Neuron (in vitro differentiated cells): ENCODE data around the gene S1PR5.
"Not testable (repeated sequence)": the region's sequence is repeated elsewhere in the genome, so short reads cannot be mapped to it uniquely, and the experiment has no call there.

ENCODE experiments used
- H2AFZ ChIP-seq: one replicate; pipeline ENCODE4 v1.6.1; 2013; ENCODE audit warnings: low read depth, mild to moderate bottlenecking, inconsistent platforms, low read length, moderate library complexity
- H3K27me3 ChIP-seq: one replicate; pipeline ENCODE4 v1.6.1; 2013; ENCODE audit warnings: low read length; ENCODE audit not compliant: insufficient read depth
- H3K36me3 ChIP-seq: one replicate; pipeline ENCODE4 v1.6.1; 2013; ENCODE audit warnings: low read length; ENCODE audit not compliant: insufficient read depth
- H3K4me1 ChIP-seq: one replicate; pipeline ENCODE4 v1.6.1; 2013; ENCODE audit warnings: low read length; ENCODE audit not compliant: insufficient read depth
- H3K4me3 ChIP-seq: 2 replicates; pipeline ENCODE4 v1.5.1; 2013; ENCODE audit warnings: mild to moderate bottlenecking, low read length, moderate library complexity
- H3K9me3 ChIP-seq: one replicate; pipeline ENCODE4 v1.6.1; 2013; ENCODE audit warnings: low read length

Gene S1PR5

DNA sequence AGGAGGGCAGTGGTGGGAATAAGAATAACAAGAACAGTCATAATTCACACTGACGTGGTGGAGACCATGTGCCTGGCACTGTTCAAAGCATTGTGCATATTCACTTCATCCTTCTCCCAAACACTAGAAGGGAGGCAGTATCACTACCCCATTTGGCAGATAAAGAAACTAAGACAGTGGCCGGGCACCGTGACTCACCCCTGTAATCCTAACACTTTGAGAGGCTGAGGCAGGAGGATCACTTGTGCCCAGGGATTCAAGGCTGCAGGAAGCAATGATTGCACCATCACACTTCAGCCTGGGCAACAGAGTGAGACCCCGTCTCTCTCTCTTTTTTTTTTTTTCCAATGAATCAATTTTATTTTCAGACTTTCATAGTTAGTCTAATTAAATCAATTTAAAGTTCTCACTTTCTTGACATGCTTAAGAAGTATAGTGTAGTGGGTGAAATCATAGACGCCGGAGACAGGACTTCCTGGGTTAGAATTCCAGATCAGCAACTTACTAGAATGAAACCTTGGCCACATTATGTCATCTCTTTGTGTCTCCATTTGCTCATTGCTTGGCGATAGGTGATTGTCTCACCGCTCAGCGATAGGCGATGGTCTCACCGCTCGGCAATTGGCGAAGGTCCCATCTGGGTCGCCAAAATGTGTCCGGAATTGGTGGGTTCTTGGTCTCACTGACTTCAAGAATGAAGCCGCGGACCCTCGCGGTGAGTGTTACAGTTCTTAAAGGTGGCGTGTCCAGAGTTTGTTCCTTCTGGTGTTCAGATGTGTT lies 21.1 kb upstream of the S1PR5 start:
- Histone ChIP-seq H3K36me3 (no peaks in the 10 kb centered on the region), H2AFZ (no peak overlapping the region), H3K4me3 (no peak overlapping the region), H3K9me3 (no peaks in the 10 kb centered on the region), H3K4me1 (no peaks in the 10 kb centered on the region), H3K27me3 (peaks cover 3% of the 10 kb centered on the region)

DNA sequence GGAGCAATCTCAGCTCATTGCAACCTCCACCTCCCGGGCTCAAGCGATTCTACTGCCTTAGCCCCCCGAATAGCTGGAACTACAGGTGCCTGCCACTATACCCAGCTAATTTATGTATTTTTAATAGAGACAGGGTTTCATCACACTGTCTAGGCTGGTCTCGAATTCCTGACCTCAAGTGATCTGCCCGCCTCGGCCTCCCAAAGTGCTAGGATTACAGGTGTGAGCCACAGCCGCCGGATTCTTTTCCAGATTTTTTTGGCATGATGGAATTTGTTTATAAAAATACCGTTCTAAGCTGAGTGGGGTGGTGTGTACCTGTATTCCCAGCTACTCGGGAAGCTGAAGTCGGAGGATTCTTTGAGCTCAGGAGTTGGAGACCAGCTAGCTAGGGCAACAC lies 20.4 kb upstream of the S1PR5 start:
- Histone ChIP-seq H3K27me3 (peaks cover 3% of the 10 kb centered on the region), H3K4me1 (no peaks in the 10 kb centered on the region), H2AFZ (no peak overlapping the region), H3K9me3 (no peaks in the 10 kb centered on the region), H3K36me3 (no peaks in the 10 kb centered on the region), H3K4me3 (no peak overlapping the region)

DNA sequence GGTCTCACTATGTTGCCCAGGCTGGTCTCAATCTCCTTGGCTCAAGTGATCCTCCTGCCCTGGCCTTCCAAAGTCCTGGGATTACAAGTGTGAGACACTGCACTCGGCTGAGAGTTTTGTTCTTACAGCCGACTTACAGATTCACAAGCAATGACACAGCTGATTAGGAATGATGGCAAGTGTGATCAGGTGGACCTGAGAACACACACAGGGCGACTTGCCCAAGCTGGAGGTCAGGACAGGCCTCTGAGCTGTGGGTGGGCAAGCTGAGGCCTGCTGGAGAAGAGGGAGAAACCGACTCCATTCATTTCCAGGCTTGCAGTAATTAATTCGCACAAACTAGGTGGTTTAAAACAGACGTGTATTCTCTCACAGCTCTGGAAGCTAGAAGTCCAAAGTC lies 18.4 kb upstream of the S1PR5 start:
- no peaks in the 10 kb centered on the region for H3K36me3 ChIP-seq
- H3K9me3 ChIP-seq = no peaks in the 10 kb centered on the region
- H3K4me3 ChIP-seq = no peak overlapping the region
- H3K4me1 ChIP-seq = no peaks in the 10 kb centered on the region
- no peak overlapping the region for H2AFZ ChIP-seq
- peaks cover 3% of the 10 kb centered on the region for H3K27me3 ChIP-seq

DNA sequence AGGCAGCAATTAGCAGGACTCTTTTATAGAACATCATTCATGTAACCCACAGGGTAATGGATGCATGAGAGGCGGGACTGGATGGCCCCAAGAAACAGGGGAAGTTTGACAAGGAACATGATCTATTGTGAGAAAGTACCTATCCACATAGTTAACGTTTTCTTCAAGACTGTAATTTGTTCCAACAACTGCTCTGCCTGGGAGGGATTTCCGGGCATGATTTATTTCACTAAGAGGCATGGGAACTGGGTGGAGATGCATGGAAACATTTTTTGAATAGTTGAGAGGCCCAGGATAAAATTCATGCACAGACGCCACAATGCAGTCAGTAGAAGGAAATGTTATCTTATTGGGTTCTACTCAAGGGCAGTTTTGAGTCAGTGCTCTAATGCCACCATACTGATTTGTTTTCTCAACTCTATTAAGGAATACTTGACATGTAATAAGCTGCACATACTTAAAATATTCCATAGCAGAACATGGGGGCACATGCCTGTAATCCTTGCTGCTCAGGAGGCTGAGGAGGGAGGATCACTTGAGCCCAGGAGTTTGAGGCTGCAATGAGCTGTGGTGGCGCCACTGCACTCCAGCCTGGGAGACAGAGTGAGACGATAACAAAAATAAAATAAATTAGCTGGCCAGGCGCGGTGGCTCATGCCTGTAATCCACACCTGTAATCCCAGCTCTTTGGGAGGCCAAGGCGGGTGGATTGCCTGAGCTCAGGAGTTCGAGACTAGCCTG lies 16.6 kb upstream of the S1PR5 start:
- no peaks in the 10 kb centered on the region for H3K4me1 ChIP-seq
- no peak overlapping the region for H2AFZ ChIP-seq
- H3K27me3 ChIP-seq = peaks cover 3% of the 10 kb centered on the region
- H3K9me3 ChIP-seq = no peaks in the 10 kb centered on the region
- H3K36me3 ChIP-seq = no peaks in the 10 kb centered on the region
- no peak overlapping the region for H3K4me3 ChIP-seq

DNA sequence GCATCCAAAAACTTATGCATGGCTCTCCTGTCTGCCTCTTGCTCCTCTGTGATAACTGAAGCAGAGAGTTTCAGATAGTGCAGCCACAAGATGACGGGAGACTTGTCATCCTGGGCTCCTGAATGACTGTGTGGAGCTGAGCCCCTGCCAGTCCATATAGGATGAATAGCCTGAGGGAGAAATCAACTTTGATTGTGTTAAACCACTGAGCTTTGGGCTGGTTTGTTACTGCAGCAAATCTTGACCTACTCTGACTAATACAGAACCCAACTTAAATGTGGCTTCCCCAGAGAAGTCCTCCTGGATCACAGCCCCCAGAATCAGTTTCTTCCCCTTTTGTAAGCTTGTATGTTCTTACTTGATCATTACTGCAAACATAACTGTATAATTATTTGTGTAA lies 15.2 kb upstream of the S1PR5 start:
- no peaks in the 10 kb centered on the region for H3K9me3 ChIP-seq
- no peaks in the 10 kb centered on the region for H3K4me1 ChIP-seq
- no peaks in the 10 kb centered on the region for H3K27me3 ChIP-seq
- no peak overlapping the region for H3K4me3 ChIP-seq
- no peak overlapping the region for H2AFZ ChIP-seq
- H3K36me3 ChIP-seq = no peaks in the 10 kb centered on the region

DNA sequence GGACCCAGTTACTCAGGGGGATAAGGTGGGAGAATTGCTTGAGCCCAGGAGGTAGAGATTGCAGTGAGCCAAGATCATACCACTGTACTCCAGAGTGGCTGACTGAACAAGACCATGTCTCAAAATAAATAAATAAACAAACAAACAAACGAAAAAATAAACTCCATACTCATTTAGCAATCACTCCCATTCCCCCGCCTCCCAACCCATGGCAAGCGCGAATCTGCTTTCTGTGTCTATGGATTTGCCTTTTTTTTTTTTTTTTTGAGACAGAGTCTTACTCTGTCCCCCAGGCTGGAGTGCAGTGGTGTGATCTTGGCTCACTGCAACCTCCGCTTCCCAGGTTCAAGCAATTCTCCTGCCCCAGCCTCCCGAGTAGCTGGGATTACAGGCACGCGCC lies 9.6 kb upstream of the S1PR5 start:
- H3K27me3 ChIP-seq = peaks cover 11% of the 10 kb centered on the region

DNA sequence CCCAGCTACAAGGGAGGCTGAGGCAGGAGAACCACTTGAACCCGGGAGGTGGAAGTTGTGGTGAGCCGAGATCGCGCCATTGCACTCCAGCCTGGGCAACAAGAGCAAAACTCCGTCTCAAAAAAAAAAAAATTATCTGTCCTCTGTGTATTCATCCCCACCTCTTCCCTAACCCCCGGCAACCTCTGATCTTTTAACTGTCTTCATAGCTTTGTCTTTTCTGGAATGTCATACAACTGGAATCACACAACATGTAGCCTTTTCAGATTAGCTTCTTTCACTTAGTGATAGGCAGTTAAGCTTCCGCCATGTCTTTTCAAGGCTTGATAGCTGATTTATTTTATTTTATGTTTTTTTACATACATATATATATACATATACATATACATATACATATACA lies 8.4 kb upstream of the S1PR5 start:
- H3K36me3 ChIP-seq = no peaks in the 10 kb centered on the region
- no peaks in the 10 kb centered on the region for H3K4me1 ChIP-seq
- H2AFZ ChIP-seq = no peak overlapping the region
- no peak overlapping the region for H3K4me3 ChIP-seq
- H3K9me3 ChIP-seq = no peaks in the 10 kb centered on the region
- peaks cover 19% of the 10 kb centered on the region for H3K27me3 ChIP-seq

More for the DNA sequence above, 9.6 kb upstream of the S1PR5 start:
- not testable (repeated sequence) for H3K4me3 ChIP-seq, H3K4me1 ChIP-seq, H3K9me3 ChIP-seq, H2AFZ ChIP-seq, H3K36me3 ChIP-seq

DNA sequence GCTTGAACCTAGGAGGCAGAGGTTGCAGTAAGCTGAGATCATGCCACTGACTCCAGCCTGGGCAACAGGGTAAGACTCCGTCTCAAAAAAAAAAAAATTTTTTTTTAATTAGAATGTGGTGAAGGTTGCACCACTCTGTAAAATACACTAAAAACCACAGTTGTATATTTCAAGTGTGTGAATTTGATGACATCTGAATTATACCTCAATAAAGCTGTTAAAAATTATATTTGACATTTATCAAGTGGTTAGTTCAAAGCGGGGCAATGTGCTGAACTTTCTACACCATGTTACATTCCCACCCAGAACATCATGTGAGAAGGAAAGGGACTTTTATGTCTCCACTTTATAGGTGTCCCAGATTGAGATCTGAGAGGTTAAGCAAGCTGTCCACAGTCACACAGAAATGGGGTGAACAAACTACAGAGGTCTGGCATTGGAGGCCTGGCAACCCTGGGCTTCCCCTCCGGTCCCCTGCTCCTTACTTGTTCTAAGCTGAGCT lies 5.9 kb upstream of the S1PR5 start:
- no peaks in the 10 kb centered on the region for H3K9me3 ChIP-seq
- H3K27me3 ChIP-seq = peaks cover 40% of the 10 kb centered on the region
- no peak overlapping the region for H3K4me3 ChIP-seq
- no peaks in the 10 kb centered on the region for H3K36me3 ChIP-seq
- H3K4me1 ChIP-seq = no peaks in the 10 kb centered on the region
- H2AFZ ChIP-seq = no peak overlapping the region

DNA sequence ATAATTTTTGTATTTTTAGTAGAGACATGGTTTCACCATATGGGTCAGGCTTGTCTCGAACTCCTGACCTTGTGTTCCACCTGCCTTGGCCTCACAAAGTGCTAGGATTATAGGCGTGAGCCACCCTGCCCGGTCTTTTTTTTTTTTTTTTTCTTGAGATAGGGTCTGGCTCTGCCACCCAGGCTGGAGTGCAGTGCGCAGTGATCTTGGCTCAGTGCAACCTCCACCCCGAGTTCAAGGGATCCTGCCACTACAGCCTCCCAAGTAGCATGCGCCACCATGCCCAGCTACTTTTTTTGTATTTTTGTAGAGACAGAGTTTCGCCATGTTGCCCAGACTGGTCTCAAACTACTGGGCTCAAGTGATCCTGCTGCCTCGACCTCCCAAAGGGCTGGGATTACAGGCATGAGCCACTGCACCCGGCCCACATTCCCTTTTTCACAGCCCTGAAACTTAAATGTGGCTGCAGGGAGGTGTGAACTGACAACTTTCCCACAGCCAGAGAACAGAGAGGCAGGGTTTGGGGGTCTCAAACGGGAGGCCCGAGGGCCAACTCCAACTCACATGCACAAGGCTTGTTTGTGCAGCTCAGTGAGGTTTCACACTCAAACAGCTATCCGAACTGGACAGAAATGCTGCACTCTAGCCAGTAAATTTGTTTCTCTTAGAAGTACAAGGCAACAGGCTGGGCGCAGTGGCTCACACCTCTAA lies 4.4 kb upstream of the S1PR5 start:
- no peaks in the 10 kb centered on the region for H3K36me3 ChIP-seq
- H3K4me3 ChIP-seq = no peak overlapping the region
- no peaks in the 10 kb centered on the region for H3K9me3 ChIP-seq
- H2AFZ ChIP-seq = no peak overlapping the region
- peaks cover 55% of the 10 kb centered on the region for H3K27me3 ChIP-seq
- H3K4me1 ChIP-seq = peaks cover 6% of the 10 kb centered on the region

DNA sequence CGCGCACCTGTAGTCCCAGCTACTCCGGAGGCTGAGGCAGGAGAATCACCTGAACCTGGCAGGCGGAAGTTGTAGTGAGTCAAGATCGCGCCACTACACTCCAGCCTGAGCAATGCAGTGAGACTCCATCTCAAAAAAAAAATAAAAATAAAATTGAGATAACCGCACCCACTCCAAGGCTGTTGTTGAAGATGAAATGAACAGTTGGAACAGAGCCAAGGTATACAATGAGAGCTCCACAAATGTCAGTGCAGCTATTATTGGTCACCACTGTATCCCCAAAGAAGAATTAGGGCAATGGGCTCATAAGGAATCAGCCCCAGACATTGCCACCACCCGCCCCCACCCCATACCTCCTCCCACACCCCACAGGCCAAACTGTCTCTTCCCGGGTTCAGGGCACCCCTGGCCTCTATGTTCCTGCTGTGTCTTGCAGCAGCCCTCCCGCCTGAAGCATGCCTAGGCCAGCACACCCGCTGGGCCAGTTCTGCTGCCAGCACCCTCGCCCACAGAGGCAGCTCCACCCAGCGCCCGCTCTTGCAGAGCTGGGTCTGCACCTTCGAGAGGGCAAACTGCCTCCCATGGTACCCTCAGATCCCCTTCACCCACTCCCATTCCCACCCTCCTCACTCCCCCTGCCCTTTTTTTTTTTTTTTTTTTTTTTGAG lies 3.5 kb upstream of the S1PR5 start:
- H3K27me3 ChIP-seq = peaks cover 62% of the 10 kb centered on the region

DNA sequence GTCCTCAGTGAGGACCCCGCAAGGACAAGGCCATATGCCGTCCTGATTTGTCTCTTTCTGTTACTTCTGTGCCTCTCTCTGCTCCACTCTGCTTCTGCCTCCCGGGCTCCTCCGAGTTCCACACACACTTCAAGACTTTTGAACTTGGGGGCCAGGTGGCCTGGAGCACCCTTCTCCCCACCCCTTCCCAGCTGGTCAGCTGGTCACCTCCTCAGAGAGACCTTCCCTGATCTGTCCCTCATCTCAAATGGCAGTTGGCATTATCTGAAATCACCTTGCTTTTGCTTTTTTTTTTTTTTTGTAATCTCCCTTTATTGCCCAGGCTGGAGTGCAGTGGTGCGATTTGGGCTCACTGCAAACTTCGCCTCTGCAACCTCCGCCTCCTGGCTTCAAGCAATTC lies 2.2 kb upstream of the S1PR5 start:
- Histone ChIP-seq H3K4me3 (no peak overlapping the region), H3K27me3 (peaks cover 76% of the 10 kb centered on the region), H3K4me1 (peaks cover 6% of the 10 kb centered on the region), H2AFZ (no peak overlapping the region), H3K9me3 (no peaks in the 10 kb centered on the region), H3K36me3 (no peaks in the 10 kb centered on the region)

More for the DNA sequence above, 3.5 kb upstream of the S1PR5 start:
- Histone ChIP-seq H3K4me1 (peaks cover 6% of the 10 kb centered on the region), H2AFZ (no peak overlapping the region), H3K36me3 (no peaks in the 10 kb centered on the region), H3K9me3 (no peaks in the 10 kb centered on the region), H3K4me3 (no peak overlapping the region)

DNA sequence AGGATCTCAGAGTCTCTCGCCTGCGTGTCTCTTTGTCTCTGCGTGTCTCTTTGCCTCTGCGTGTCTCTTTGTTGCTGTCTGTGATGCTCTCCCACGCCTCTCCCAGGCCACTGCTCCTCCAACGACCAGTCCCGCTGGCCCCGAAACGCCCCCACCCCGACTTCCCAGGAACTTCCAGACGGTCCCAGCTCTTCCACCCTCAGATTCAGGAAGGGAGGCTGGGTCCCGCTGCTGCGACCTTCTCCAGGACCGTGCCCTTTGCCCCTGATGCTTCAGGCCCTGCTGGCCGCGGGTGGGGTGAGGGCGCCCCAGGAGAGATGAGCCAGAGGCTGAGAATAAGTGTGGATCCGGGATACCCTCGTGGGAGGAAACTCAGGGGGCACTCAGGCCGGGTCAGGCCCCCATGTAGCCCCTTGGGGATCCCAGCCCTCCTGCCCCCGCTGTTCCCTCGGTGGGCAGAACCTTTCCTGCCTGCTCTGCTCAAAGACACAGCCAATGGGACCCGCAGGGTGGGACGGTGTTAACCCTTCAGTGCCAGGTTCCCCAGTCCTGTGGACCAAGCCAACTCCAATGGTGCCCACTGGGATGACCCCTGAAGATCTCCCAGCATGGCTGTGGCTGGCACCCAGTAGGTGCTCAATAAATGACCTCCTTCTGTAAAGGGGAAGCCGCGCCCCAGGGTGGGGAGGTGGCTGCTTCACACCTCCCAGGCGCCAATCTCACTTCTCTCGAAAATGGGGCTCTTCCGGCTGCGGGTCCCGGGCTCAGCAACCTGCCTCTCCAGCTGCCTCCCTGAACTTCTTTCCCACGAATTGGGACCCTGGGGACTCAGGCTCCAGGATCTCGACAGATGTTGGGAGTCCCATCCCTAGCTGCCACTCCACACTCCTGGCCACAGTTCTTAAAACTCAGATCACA lies 1.5 kb upstream of the S1PR5 start:
- Histone ChIP-seq H3K27me3 (peaks cover 76% of the 10 kb centered on the region), H2AFZ (no peak overlapping the region), H3K36me3 (no peaks in the 10 kb centered on the region), H3K4me1 (peaks cover 6% of the 10 kb centered on the region), H3K4me3 (no peak overlapping the region), H3K9me3 (no peaks in the 10 kb centered on the region)
